LHCN-M2 (cell line): Measurements from ENCODE around the gene PCDHA10. TPM values are rescaled to one million over a fixed set of nuclear protein-coding genes. Genes with fewer than 3 reads are reported as not detected.
"Not testable (repeated sequence)": the region's sequence is repeated elsewhere in the genome, so short reads cannot be mapped to it uniquely, and the experiment has no call there.

ENCODE experiments used
- DNase-seq: peaks from one replicate; pipeline ENCODE4 v3.0.0-alpha.2; 2012; ENCODE audit warnings: low read depth
- polyA plus RNA-seq: library from polyadenylated mRNA; unstranded; fragments of >200 nt; gene quantifications from one replicate; pipeline ENCODE4 v1.2.1, GENCODE V29; 2012; ENCODE audit warnings: missing spikeins
- total RNA-seq: library from RNA; depleted of rRNA; stranded (reverse); fragments of >200 nt; gene quantifications from 2 replicates; pipeline ENCODE4 v1.2.3, GENCODE V29; 2014; rRNA removed

The PCDHA10 gene, protein sequence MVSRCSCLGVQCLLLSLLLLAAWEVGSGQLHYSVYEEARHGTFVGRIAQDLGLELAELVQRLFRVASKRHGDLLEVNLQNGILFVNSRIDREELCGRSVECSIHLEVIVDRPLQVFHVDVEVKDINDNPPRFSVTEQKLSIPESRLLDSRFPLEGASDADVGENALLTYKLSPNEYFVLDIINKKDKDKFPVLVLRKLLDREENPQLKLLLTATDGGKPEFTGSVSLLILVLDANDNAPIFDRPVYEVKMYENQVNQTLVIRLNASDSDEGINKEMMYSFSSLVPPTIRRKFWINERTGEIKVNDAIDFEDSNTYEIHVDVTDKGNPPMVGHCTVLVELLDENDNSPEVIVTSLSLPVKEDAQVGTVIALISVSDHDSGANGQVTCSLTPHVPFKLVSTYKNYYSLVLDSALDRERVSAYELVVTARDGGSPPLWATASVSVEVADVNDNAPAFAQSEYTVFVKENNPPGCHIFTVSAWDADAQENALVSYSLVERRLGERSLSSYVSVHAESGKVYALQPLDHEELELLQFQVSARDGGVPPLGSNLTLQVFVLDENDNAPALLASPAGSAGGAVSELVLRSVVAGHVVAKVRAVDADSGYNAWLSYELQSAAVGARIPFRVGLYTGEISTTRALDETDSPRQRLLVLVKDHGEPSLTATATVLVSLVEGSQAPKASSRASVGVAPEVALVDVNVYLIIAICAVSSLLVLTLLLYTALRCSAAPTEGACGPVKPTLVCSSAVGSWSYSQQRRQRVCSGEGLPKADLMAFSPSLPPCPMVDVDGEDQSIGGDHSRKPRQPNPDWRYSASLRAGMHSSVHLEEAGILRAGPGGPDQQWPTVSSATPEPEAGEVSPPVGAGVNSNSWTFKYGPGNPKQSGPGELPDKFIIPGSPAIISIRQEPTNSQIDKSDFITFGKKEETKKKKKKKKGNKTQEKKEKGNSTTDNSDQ
- total RNA-seq, result not detected in 2 replicates
- 0.02 TPM for polyA plus RNA-seq

- DNase-seq, result peak; percentile 11
Observed at GRCh38 chr5:140855772-140856674, at the start of gene PCDHA10. PCDHA10 (plus strand) TSS chr5:140855897; CDS start chr5:140856049, 152 bp downstream.

- DNase-seq, result peak; percentile 43
Observed at GRCh38 chr5:140806834-140807775, 48.6 kb upstream of the PCDHA10 start, which contains the start of gene PCDHA4. PCDHA4 (plus strand) TSS chr5:140807068.

DNA sequence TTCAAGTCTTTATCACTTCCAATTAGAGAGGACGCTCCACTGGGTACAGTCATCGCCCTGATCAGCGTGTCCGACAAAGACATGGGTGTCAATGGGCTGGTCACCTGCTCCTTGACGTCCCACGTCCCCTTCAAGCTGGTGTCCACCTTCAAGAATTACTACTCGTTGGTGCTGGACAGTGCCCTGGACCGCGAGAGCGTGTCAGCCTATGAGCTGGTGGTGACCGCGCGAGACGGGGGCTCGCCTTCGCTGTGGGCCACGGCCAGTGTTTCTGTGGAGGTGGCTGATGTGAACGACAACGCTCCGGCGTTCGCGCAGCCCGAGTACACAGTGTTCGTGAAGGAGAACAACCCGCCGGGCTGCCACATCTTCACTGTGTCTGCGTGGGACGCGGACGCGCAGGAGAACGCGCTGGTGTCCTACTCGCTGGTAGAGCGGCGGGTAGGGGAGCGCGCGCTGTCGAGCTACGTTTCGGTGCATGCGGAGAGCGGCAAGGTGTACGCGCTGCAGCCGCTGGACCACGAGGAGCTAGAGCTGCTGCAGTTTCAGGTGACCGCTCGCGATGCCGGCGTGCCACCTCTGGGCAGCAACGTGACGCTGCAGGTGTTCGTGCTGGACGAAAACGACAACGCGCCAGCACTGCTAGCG lies 47.3 kb upstream of the PCDHA10 start:
- not testable (repeated sequence) for DNase-seq

GRCh38 chr5:140808889-140809291 lies 46.8 kb upstream of the PCDHA10 start:
- DNase-seq, result no peak

- DNase-seq, result peak; percentile 21
Observed at GRCh38 chr5:140821375-140822280, 34.1 kb upstream of the PCDHA10 start, which contains the start of gene PCDHA5. PCDHA5 (plus strand) TSS chr5:140821613.

DNA sequence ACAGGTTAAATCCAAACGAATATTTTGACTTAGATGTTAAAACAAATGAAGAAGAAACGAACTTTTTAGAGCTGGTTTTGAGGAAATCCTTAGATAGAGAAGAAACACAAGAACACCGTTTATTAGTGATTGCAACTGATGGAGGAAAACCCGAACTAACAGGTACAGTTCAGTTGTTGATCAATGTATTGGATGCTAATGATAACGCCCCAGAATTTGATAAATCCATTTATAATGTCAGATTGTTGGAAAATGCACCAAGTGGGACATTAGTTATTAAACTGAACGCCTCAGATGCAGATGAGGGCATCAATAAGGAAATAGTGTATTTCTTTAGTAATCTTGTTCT lies 33.4 kb upstream of the PCDHA10 start:
- DNase-seq, result no peak

DNA sequence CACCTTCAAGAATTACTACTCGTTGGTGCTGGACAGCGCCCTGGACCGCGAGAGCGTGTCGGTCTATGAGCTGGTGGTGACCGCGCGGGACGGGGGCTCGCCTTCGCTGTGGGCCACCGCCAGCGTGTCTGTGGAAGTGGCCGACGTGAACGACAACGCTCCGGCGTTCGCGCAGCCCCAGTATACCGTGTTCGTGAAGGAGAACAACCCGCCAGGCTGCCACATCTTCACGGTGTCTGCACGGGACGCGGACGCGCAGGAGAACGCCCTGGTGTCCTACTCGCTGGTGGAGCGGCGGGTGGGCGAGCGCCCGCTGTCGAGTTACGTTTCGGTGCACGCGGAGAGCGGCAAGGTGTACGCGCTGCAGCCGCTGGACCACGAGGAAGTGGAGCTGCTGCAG lies 32.7 kb upstream of the PCDHA10 start:
- DNase-seq, result not testable (repeated sequence)

DNA sequence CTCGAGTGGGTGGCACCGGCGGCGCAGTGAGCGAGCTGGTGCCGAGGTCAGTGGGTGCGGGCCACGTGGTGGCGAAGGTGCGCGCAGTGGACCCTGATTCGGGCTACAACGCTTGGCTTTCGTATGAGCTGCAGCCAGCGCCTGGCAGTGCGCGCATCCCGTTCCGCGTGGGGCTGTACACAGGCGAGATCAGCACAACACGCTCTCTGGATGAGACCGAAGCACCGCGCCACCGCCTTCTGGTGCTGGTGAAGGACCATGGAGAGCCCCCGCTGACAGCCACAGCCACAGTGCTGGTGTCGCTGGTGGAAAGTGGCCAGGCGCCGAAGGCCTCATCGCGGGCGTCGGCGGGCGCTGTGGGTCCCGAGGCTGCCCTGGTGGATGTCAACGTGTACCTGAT lies 32.2 kb upstream of the PCDHA10 start:
- DNase-seq, result no peak

DNA sequence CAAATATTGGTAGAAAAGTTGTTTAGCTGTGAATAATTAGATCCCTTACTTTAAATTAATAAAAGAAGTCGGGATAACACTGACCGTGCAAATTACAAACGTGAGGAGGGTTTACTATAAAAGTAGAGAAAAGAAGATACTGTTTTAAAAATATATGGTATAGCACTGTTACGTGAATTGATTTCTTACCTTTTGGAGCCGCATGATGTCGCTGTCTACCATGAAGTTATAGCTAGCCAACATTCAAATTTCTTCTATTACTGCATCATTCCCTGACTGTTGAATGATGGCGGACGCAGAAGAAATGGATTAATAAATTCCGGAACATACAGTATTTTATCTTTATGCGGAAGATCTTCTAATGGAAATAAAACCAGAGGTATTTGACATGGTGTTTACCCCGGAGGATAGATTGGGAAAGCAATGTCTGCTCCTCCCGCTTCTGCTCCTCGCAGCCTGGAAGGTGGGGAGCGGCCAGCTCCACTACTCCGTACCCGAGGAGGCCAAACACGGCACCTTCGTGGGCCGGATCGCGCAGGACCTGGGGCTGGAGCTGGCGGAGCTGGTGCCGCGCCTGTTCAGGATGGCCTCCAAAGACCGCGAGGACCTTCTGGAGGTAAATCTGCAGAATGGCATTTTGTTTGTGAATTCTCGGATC lies 27.9 kb upstream of the PCDHA10 start, which contains the start of gene PCDHA6:
PCDHA6 (plus strand) TSS at position 257 of the 658 bp plus-strand sequence; CDS start at position 389, 132 bp downstream.
- no peak for DNase-seq

- no peak for DNase-seq
Observed at GRCh38 chr5:140828362-140828737, 27.3 kb upstream of the PCDHA10 start.

- DNase-seq, result not testable (repeated sequence)
Observed at GRCh38 chr5:140829511-140830501, 25.9 kb upstream of the PCDHA10 start.

DNA sequence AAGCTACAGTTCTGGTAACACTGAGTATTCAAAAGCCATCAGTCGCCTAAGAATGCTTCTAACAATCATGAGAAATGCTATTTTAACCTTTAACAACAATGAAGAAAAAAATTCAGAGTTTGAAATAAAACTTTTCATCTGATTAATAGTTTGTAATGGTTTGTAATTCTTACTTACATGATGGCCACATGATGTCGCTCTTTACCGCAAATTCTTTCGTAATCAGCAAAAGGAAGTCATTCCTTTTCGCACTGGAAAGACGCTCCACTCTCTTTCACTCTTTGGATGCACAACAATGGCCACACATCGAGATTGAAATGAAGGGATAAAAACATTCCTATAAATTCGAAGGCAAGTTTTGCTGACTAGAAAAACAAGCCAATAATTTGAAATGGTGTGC lies 21.7 kb upstream of the PCDHA10 start, which contains the start of gene PCDHA7:
PCDHA7 (plus strand) TSS at position 277 of the 400 bp plus-strand sequence; CDS start at position 392, 115 bp downstream.
- peak; percentile 21 for DNase-seq

DNA sequence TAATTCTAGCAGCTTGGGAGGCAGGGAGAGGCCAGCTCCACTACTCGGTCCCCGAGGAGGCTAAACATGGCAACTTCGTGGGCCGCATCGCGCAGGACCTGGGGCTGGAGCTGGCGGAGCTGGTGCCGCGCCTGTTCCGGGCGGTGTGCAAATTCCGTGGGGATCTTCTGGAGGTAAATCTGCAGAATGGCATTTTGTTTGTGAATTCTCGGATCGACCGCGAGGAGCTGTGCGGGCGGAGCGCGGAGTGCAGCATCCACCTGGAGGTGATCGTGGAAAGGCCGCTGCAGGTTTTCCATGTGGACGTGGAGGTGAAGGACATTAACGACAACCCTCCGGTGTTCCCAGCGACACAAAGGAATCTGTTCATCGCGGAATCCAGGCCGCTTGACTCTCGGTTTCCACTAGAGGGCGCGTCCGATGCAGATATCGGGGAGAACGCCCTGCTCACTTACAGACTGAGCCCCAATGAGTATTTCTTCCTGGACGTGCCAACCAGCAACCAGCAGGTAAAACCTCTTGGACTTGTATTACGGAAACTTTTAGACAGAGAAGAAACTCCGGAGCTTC lies 21.2 kb upstream of the PCDHA10 start:
- DNase-seq, result not testable (repeated sequence)

DNA sequence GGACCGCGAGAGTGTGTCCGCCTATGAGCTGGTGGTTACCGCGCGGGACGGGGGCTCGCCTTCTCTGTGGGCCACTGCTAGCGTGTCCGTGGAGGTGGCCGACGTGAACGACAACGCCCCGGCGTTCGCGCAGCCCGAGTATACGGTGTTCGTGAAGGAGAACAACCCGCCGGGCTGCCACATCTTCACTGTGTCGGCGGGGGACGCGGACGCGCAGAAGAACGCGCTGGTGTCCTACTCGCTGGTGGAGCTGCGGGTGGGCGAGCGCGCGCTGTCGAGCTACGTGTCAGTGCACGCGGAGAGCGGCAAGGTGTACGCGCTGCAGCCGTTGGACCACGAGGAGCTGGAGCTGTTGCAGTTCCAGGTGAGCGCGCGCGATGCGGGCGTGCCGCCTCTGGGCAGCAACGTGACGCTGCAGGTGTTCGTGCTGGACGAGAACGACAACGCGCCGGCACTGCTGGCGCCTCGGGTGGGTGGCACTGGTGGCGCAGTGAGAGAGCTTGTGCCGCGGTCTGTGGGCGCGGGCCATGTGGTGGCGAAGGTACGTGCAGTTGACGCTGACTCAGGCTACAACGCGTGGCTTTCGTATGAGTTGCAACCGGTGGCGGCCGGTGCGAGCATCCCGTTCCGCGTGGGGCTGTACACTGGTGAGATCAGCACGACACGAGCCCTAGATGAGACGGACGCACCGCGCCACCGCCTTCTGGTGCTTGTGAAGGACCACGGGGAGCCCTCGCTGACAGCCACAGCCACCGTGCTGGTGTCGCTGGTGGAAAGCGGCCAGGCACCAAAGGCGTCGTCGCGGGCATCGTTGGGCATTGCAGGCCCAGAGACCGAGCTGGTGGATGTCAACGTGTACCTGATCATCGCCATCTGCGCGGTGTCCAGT lies 19.8 kb upstream of the PCDHA10 start:
- no peak for DNase-seq
